ENCODE measurements around the gene AKAP10. TPM values are rescaled to one million over a fixed set of nuclear protein-coding genes. Genes with fewer than 3 reads are reported as not detected.
A peak's percentile ranks its signal among the peaks of the same experiment; 100 is the strongest.
"Not testable (repeated sequence)": the region's sequence is repeated elsewhere in the genome, so short reads cannot be mapped to it uniquely, and the experiment has no call there.

The AKAP10 gene
- total RNA-seq (21.5 TPM), polyA plus RNA-seq (ENCODE audit: insufficient read depth in 1 of 8, insufficient read length in 8 of 8, low replicate concordance in 1 of 8) (10 to 100 TPM; 15.0 to 20.7 (median 17.5) TPM)
- long read RNA-seq, donor 1, full-length matches to known transcripts: 1 of 1 reads
- long read RNA-seq, donor 1, partial matches to known transcripts: 0 of 1 reads
- long read RNA-seq, donor 1, other reads (novel, unspliced or antisense): 0 of 1 reads
- long read RNA-seq, donor 2: 0 reads
- long read RNA-seq, donor 3, full-length matches to known transcripts: 2 of 2 reads
- long read RNA-seq, donor 3, partial matches to known transcripts: 0 of 2 reads
- long read RNA-seq, donor 3, other reads (novel, unspliced or antisense): 0 of 2 reads
- long read RNA-seq, donor 4, full-length matches to known transcripts: 1 of 1 reads
- long read RNA-seq, donor 4, partial matches to known transcripts: 0 of 1 reads
- long read RNA-seq, donor 4, other reads (novel, unspliced or antisense): 0 of 1 reads
- long read RNA-seq, donor 5, full-length matches to known transcripts: 2 of 2 reads
- long read RNA-seq, donor 5, partial matches to known transcripts: 0 of 2 reads
- long read RNA-seq, donor 5, other reads (novel, unspliced or antisense): 0 of 2 reads
- long read RNA-seq, donor 6, full-length matches to known transcripts: 3 of 3 reads
- long read RNA-seq, donor 6, partial matches to known transcripts: 0 of 3 reads
- long read RNA-seq, donor 6, other reads (novel, unspliced or antisense): 0 of 3 reads
- long read RNA-seq, donor 7, full-length matches to known transcripts: 2 of 2 reads
- long read RNA-seq, donor 7, partial matches to known transcripts: 0 of 2 reads
- long read RNA-seq, donor 7, other reads (novel, unspliced or antisense): 0 of 2 reads
- long read RNA-seq, donor 8: 0 reads
- long read RNA-seq, donor 9, full-length matches to known transcripts: 2 of 2 reads
- long read RNA-seq, donor 9, partial matches to known transcripts: 0 of 2 reads
- long read RNA-seq, donor 9, other reads (novel, unspliced or antisense): 0 of 2 reads
- long read RNA-seq, donor 10, full-length matches to known transcripts: 1 of 1 reads
- long read RNA-seq, donor 10, partial matches to known transcripts: 0 of 1 reads
- long read RNA-seq, donor 10, other reads (novel, unspliced or antisense): 0 of 1 reads
- long read RNA-seq, donor 11, full-length matches to known transcripts: 2 of 2 reads
- long read RNA-seq, donor 11, partial matches to known transcripts: 0 of 2 reads
- long read RNA-seq, donor 11, other reads (novel, unspliced or antisense): 0 of 2 reads

DNA sequence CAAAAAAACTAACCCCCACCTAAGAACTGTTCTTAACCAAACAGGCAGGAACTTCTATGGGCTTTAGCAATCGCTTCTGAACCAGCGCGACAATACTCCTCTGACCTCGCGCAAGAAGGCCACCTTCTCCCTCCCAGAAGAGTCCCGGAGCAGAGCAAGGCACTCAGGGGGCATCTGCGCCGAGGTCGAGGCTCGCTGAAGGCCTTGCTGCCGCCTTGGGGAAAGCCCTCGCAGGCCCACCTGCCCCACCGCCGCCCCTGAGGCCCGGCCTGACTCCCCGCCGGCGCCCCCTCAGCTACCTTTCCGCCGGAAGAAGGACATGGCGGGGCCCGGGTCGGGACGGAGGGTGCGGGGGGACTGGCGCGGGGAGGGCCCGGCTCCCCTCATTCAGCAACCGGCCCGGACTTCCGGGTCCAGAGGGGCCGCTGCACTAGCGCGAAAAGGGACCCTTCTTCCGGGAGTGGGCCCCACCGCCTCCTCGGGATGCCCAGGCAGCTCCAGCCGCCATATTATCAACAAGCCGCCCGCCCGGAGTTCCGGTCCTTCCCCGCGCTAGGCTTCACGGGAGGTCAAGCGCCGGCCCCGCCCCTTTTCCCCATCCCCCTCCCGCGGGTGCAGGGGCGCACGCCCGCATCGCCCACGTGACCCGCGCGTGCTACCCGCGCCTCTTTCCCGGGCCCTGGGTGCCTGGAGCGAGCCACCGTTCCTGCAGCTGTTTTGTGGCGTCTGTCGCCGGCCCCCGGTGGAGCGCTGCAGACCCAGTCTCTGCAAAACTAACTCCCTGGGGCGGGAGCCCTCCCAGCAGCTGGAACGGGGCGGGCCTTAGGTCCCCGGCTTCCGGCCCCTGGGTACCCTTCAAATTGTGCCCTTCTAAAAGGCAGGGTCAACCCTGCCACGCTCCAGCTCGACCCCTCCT, at the start of gene AKAP10:
Gene AKAP10 (minus strand): TSS at position 536 of the 916 bp plus-strand sequence. CDS start 149 bp downstream, at position 387.
- no peaks in the 10 kb centered on the region for H3K36me3 ChIP-seq (ENCODE audit: control insufficient read depth, insufficient read depth, low read length)
- H3K4me3 ChIP-seq (ENCODE audit: low read length): peak within 1 kb of the TSS; percentile 85
- WGBS (ENCODE audit: insufficient coverage): under 1% methylated on average over 74 of the region's 75 CpGs
- DNase-seq: peak; percentile 95
- no peaks in the 10 kb centered on the region for H3K27me3 ChIP-seq (ENCODE audit: control insufficient read depth, insufficient read depth, low read length)
- H3K27ac ChIP-seq (ENCODE audit: low read length): peak within 1 kb of the TSS; percentile 89
- no peaks in the 10 kb centered on the region for H3K9me3 ChIP-seq (replicated peaks; ENCODE audit: control insufficient read depth, low read depth, low read length)
- H3K4me1 ChIP-seq (ENCODE audit: control insufficient read depth, insufficient read depth, low read length): peaks cover 16% of the 10 kb centered on the region

DNA sequence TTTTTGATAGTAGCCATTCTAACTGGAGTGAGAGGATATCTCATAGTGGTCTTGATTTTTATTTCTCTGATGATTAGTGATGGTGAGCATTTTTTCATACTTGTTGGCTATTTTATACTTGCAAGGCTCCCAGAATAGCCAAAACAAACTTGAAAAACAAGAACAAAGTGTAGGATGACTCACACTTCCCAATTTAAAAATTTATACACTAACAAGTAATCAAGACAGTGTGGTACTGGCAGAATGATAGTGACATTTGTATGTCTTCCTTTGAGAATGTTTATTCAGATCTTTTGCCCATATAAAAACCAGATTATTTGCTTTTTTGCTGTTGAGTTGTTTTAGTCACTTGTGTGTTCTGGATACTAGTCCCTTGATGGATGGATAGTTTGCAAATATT, 49.3 kb upstream of the AKAP10 start:
- Histone ChIP-seq H3K9me3 (replicated peaks; ENCODE audit: control insufficient read depth, low read depth, low read length) (no peaks in the 10 kb centered on the region), H3K36me3 (ENCODE audit: control insufficient read depth, insufficient read depth, low read length) (no peaks in the 10 kb centered on the region), H3K27ac (ENCODE audit: low read length) (no peak overlapping the region), H3K27me3 (ENCODE audit: control insufficient read depth, insufficient read depth, low read length) (peaks cover 2% of the 10 kb centered on the region), H3K4me3 (ENCODE audit: low read length) (no peak overlapping the region), H3K4me1 (ENCODE audit: control insufficient read depth, insufficient read depth, low read length) (no peaks in the 10 kb centered on the region)
- no peak for DNase-seq

DNA sequence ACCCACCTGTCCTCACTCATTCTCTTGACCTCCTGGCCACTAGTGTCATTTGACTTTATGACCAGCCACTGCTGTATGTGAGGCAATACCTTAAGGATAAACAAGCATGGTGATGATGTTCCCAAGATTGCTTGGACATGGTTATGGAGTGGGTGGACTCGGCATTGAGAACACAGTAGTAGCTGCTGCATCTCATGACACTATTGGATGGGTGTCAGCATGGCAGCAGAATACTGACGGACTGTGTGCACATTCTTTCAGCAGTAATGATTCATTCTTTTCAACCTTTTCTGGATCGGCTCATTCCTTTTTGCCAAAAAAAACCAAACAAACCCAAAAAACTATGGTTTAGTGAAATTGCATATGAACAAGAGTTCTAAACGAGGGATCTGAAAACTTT, 45.1 kb upstream of the AKAP10 start:
- no peak for DNase-seq
- Histone ChIP-seq H3K4me1 (ENCODE audit: control insufficient read depth, insufficient read depth, low read length) (no peaks in the 10 kb centered on the region), H3K36me3 (ENCODE audit: control insufficient read depth, insufficient read depth, low read length) (no peaks in the 10 kb centered on the region), H3K27me3 (ENCODE audit: control insufficient read depth, insufficient read depth, low read length) (peaks cover 2% of the 10 kb centered on the region), H3K4me3 (ENCODE audit: low read length) (no peak overlapping the region), H3K27ac (ENCODE audit: low read length) (no peak overlapping the region), H3K9me3 (replicated peaks; ENCODE audit: control insufficient read depth, low read depth, low read length) (no peaks in the 10 kb centered on the region)
- WGBS (ENCODE audit: insufficient coverage): no CpG with 5 or more reads among the region's 4 CpGs

DNA sequence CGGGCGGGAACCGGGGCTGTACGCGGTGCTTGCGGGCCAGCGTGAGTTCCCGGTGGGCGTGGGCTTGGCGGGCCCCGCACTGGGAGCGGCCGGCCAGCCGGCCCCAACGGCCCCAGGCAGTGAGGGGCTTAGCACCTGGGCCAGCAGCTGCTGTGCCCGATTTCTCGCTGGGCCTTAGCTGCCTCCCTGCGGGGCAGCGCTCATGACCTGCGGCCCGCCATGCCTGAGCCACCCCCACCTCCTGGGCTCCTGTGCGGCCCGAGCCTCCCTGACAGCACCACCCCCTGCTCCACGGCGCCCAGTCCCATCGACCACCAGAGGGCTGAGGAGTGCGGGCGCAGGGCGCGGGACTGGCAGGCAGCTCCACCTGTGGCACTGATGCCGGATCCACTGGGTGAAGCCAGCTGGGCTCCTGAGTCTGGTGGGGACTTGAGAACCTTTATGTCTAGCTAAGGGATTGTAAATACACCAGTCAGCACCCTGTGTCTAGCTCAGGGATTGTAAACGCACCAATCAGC, 38.9 kb upstream of the AKAP10 start:
- WGBS (ENCODE audit: insufficient coverage): 91% methylated on average over 31 of the region's 32 CpGs
- not testable (repeated sequence) for H3K4me3 ChIP-seq (ENCODE audit: low read length); H3K9me3 ChIP-seq (replicated peaks; ENCODE audit: control insufficient read depth, low read depth, low read length); H3K27ac ChIP-seq (ENCODE audit: low read length); H3K36me3 ChIP-seq (ENCODE audit: control insufficient read depth, insufficient read depth, low read length); H3K27me3 ChIP-seq (ENCODE audit: control insufficient read depth, insufficient read depth, low read length); DNase-seq; H3K4me1 ChIP-seq (ENCODE audit: control insufficient read depth, insufficient read depth, low read length)

DNA sequence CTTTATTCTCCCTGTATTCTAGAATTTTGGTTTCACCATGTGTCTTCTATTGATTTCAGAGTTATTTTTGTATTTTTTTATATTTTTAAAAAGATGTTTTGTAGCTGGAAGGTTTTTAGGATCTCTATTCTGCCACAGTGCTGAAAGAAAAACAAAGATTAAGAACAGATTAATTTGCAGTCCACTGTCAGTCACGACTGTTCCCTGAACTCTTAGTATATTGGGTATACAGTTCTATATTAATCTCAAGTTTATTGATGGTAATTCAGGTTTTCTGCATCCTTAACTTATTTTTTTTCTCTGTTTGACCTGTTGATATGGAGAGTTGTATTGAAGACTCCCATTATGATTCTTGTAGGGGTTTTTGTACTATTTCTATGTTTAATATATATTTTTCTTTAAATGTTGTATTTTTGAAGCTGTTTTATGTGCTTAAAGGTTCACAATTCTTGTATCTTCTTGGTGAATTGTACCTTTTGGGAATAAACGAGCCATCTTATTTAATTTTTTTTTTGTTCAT, 34.4 kb upstream of the AKAP10 start:
- peaks cover 15% of the 10 kb centered on the region for H3K4me1 ChIP-seq (ENCODE audit: control insufficient read depth, insufficient read depth, low read length)
- H3K36me3 ChIP-seq (ENCODE audit: control insufficient read depth, insufficient read depth, low read length): no peaks in the 10 kb centered on the region
- WGBS (ENCODE audit: insufficient coverage): no CpG with 5 or more reads among the region's 2 CpGs
- peaks cover 30% of the 10 kb centered on the region for H3K27me3 ChIP-seq (ENCODE audit: control insufficient read depth, insufficient read depth, low read length)
- no peak for DNase-seq
- no peak overlapping the region for H3K4me3 ChIP-seq (ENCODE audit: low read length)
- no peaks in the 10 kb centered on the region for H3K9me3 ChIP-seq (replicated peaks; ENCODE audit: control insufficient read depth, low read depth, low read length)
- H3K27ac ChIP-seq (ENCODE audit: low read length): no peak overlapping the region

- Histone ChIP-seq H3K9me3 (replicated peaks; ENCODE audit: control insufficient read depth, low read depth, low read length) (no peaks in the 10 kb centered on the region), H3K27ac (ENCODE audit: low read length) (no peak overlapping the region), H3K4me3 (ENCODE audit: low read length) (no peak overlapping the region), H3K36me3 (ENCODE audit: control insufficient read depth, insufficient read depth, low read length) (no peaks in the 10 kb centered on the region), H3K4me1 (ENCODE audit: control insufficient read depth, insufficient read depth, low read length) (peaks cover 15% of the 10 kb centered on the region), H3K27me3 (ENCODE audit: control insufficient read depth, insufficient read depth, low read length) (peaks cover 33% of the 10 kb centered on the region)
- DNase-seq: no peak
- no CpG with 5 or more reads among the region's 1 CpG for WGBS (ENCODE audit: insufficient coverage)
Measured at GRCh38 chr17:20010936-20011335, 33.3 kb upstream of the AKAP10 start.

- peaks cover 15% of the 10 kb centered on the region for H3K4me1 ChIP-seq (ENCODE audit: control insufficient read depth, insufficient read depth, low read length)
- H3K9me3 ChIP-seq (replicated peaks; ENCODE audit: control insufficient read depth, low read depth, low read length): no peaks in the 10 kb centered on the region
- H3K27me3 ChIP-seq (ENCODE audit: control insufficient read depth, insufficient read depth, low read length): peaks cover 38% of the 10 kb centered on the region
- H3K36me3 ChIP-seq (ENCODE audit: control insufficient read depth, insufficient read depth, low read length): no peaks in the 10 kb centered on the region
- WGBS (ENCODE audit: insufficient coverage): 12% methylated on average over 4 of the region's 11 CpGs
- peak; percentile 88 for DNase-seq
- peak overlapping the region; percentile 38 for H3K27ac ChIP-seq (ENCODE audit: low read length)
- H3K4me3 ChIP-seq (ENCODE audit: low read length): peak overlapping the region; percentile 40
Measured at GRCh38 chr17:20010099-20010863, 32.7 kb upstream of the AKAP10 start.

- DNase-seq: peak; percentile 80
- Histone ChIP-seq H3K4me3 (ENCODE audit: low read length) (peak within 1 kb of the TSS; percentile 40), H3K4me1 (ENCODE audit: control insufficient read depth, insufficient read depth, low read length) (peaks cover 15% of the 10 kb centered on the region), H3K9me3 (replicated peaks; ENCODE audit: control insufficient read depth, low read depth, low read length) (no peaks in the 10 kb centered on the region), H3K36me3 (ENCODE audit: control insufficient read depth, insufficient read depth, low read length) (no peaks in the 10 kb centered on the region), H3K27ac (ENCODE audit: low read length) (peak within 1 kb of the TSS; percentile 38), H3K27me3 (ENCODE audit: control insufficient read depth, insufficient read depth, low read length) (peaks cover 41% of the 10 kb centered on the region)
- under 1% methylated on average over 85 of the region's 96 CpGs for WGBS (ENCODE audit: insufficient coverage)
Measured at GRCh38 chr17:20009302-20010098, 31.9 kb upstream of the AKAP10 start, which contains the start of gene SPECC1. Gene SPECC1, plus strand, starts transcription at chr17:20009359. Its CDS starts 87,293 bp downstream, at chr17:20096652.
